GM23338 (cell line): ENCODE results near the gene OR52A1. TPM values are rescaled to one million over a fixed set of nuclear protein-coding genes. Genes with fewer than 3 reads are reported as not detected.

Experiments
- ATAC-seq: fragments of 200-7000 bp; cut with Tn5 transposase; 3 replicates; pipeline ENCODE4 v1.9.1; 2020
- DNase-seq: peaks from one replicate; pipeline ENCODE4 v3.0.0-alpha.2; 2015; ENCODE audit warnings: low spot score
- H2AFZ ChIP-seq: fragments of 200-600 bp; sonication (generic); 2 replicates; pipeline ENCODE4 v1.8.0; 2016; ENCODE audit warnings: antibody characterized with exemption, mild to moderate bottlenecking, moderate library complexity
- H3F3A ChIP-seq: fragments of 200-600 bp; sonication (generic); replicated peaks from 2 replicates; pipeline ENCODE4 v1.8.0; 2017; ENCODE audit warnings: antibody characterized with exemption, mixed run types, low read depth
- H3K27ac ChIP-seq: fragments of 200-600 bp; sonication (generic); 2 replicates; pipeline ENCODE4 v1.6.1; 2016; ENCODE audit warnings: low read depth
- H3K27me3 ChIP-seq: fragments of 200-600 bp; sonication (generic); 2 replicates; pipeline ENCODE4 v1.8.0; 2016; ENCODE audit warnings: mild to moderate bottlenecking, mixed run types, moderate library complexity; ENCODE audit not compliant: insufficient read depth
- H3K36me3 ChIP-seq: fragments of 200-600 bp; sonication (generic); 2 replicates; pipeline ENCODE4 v1.8.0; 2016; ENCODE audit warnings: mild to moderate bottlenecking; ENCODE audit not compliant: insufficient read depth
- H3K4me1 ChIP-seq: fragments of 200-600 bp; sonication (generic); 2 replicates; pipeline ENCODE4 v1.8.0; 2016; ENCODE audit warnings: mild to moderate bottlenecking, moderate library complexity; ENCODE audit not compliant: insufficient read depth
- H3K4me2 ChIP-seq: fragments of 200-600 bp; sonication (generic); 2 replicates; pipeline ENCODE4 v1.7.1; 2017; ENCODE audit warnings: mixed run types
- H3K4me3 ChIP-seq: fragments of 200-600 bp; sonication (generic); 2 replicates; pipeline ENCODE4 v1.6.1; 2016; ENCODE audit warnings: mixed run types
- H3K79me2 ChIP-seq: fragments of 200-600 bp; sonication (generic); replicated peaks from 2 replicates; pipeline ENCODE4 v1.8.0; 2017; ENCODE audit warnings: mild to moderate bottlenecking; ENCODE audit not compliant: insufficient read depth
- H3K9me2 ChIP-seq: fragments of 200-600 bp; sonication (generic); 2 replicates; pipeline ENCODE4 v1.8.0; 2017; ENCODE audit not compliant: insufficient read depth
- H4K20me1 ChIP-seq: fragments of 200-600 bp; sonication (generic); replicated peaks from 2 replicates; pipeline ENCODE4 v1.8.0; 2017; ENCODE audit warnings: mild to moderate bottlenecking; ENCODE audit not compliant: insufficient read depth
- H3K27ac Mint-ChIP-seq: 2 replicates; pipeline ENCODE4 v1.8.0; 2020; ENCODE audit warnings: inconsistent platforms, mild to moderate bottlenecking, moderate library complexity, mixed read lengths
- H3K27me3 Mint-ChIP-seq: 3 replicates; pipeline ENCODE4 v1.8.0; 2022; ENCODE audit warnings: low read depth, mild to moderate bottlenecking, moderate library complexity, mixed read lengths, inconsistent platforms; ENCODE audit not compliant: insufficient read depth, poor library complexity
- H3K36me3 Mint-ChIP-seq: 3 replicates; pipeline ENCODE4 v1.8.0; 2021; ENCODE audit warnings: low read depth, mild to moderate bottlenecking, inconsistent platforms, moderate library complexity, mixed read lengths
- H3K4me1 Mint-ChIP-seq: 3 replicates; pipeline ENCODE4 v1.8.0; 2020; ENCODE audit warnings: mild to moderate bottlenecking, inconsistent platforms, mixed read lengths
- H3K4me3 Mint-ChIP-seq: 3 replicates; pipeline ENCODE4 v1.8.0; 2021; ENCODE audit warnings: moderate library complexity, mild to moderate bottlenecking, inconsistent platforms, mixed read lengths
- H3K9me3 Mint-ChIP-seq: 3 replicates; pipeline ENCODE4 v1.8.0; 2020; ENCODE audit warnings: moderate library complexity, mild to moderate bottlenecking, inconsistent platforms, mixed read lengths
- CREB1 ChIP-seq: fragments of 250-450 bp; sonication (Bioruptor Pico); IDR thresholded peaks from 2 replicates; pipeline ENCODE4 v1.5.0; 2020; ENCODE audit warnings: low read depth, mild to moderate bottlenecking, moderate library complexity
- CTCF ChIP-seq, 2 experiments: fragments of 200-600 bp in 1 of 2; sonication (generic) in 1 of 2; conservative IDR thresholded peaks; 2 replicates each; pipeline versions ENCODE4 v1.5.1 to v1.6.1; 2016 to 2017; ENCODE audit warnings: antibody characterized with exemption in 2 of 2, low read depth in 2 of 2, mild to moderate bottlenecking in 2 of 2, moderate library complexity in 1 of 2
- ETS1 ChIP-seq: IDR thresholded peaks from 2 replicates; pipeline ENCODE4 v1.6.1; 2016; ENCODE audit warnings: antibody characterized with exemption
- EZH2 ChIP-seq: fragments of 200-600 bp; sonication (generic); IDR thresholded peaks from one replicate; pipeline ENCODE4 v1.8.0; 2017; ENCODE audit warnings: antibody characterized with exemption, mild to moderate bottlenecking, low read depth; ENCODE audit not compliant: unreplicated experiment
- EZH2phosphoT487 ChIP-seq: fragments of 200-600 bp; sonication (generic); IDR thresholded peaks from one replicate; pipeline ENCODE4 v1.8.1; 2018; ENCODE audit warnings: antibody characterized with exemption; ENCODE audit not compliant: unreplicated experiment
- JUNB ChIP-seq: IDR thresholded peaks from one replicate; pipeline ENCODE4 v1.6.1; 2016; ENCODE audit warnings: antibody characterized with exemption; ENCODE audit not compliant: unreplicated experiment
- NANOG ChIP-seq: IDR thresholded peaks from 2 replicates; pipeline ENCODE4 v1.6.1; 2016; ENCODE audit warnings: antibody characterized with exemption, borderline replicate concordance
- POLR2AphosphoS5 ChIP-seq: IDR thresholded peaks from 2 replicates; pipeline ENCODE4 v1.6.1; 2016; ENCODE audit warnings: antibody characterized with exemption, low read depth
- REST ChIP-seq: IDR thresholded peaks from one replicate; pipeline ENCODE4 v1.6.1; 2018; ENCODE audit warnings: antibody characterized with exemption; ENCODE audit not compliant: unreplicated experiment
- STAT1 ChIP-seq: IDR thresholded peaks from one replicate; pipeline ENCODE4 v1.6.1; 2016; ENCODE audit warnings: antibody characterized with exemption; ENCODE audit not compliant: unreplicated experiment
- ZNF114 ChIP-seq: fragments of 250-450 bp; sonication (Bioruptor Pico); IDR thresholded peaks from 2 replicates; pipeline ENCODE4 v1.5.0; 2020; ENCODE audit warnings: mild to moderate bottlenecking, moderate library complexity
- ZNF331 ChIP-seq: fragments of 250-450 bp; sonication (Bioruptor Pico); IDR thresholded peaks from 2 replicates; pipeline ENCODE4 v1.5.0; 2020; ENCODE audit warnings: low read depth, mild to moderate bottlenecking, moderate library complexity
- ZNF462 ChIP-seq: fragments of 250-450 bp; sonication (Bioruptor Pico); IDR thresholded peaks from 2 replicates; pipeline ENCODE4 v1.5.0; 2020; ENCODE audit warnings: mild to moderate bottlenecking, moderate library complexity
- polyA plus RNA-seq: library from polyadenylated mRNA; unstranded; fragments of >200 nt; fragmentation: Nextera tagmentation; extraction: Ambion mirVana; gene quantifications from 2 replicates; pipeline ENCODE4 v1.2.1, GENCODE V29; 2016
- total RNA-seq: library from RNA; depleted of rRNA; stranded (reverse); fragments of >200 nt; shearing (Covaris generic); gene quantifications from 2 replicates; pipeline ENCODE4 v1.2.3, GENCODE V29; 2014

OR52A1 gene
- total and polyA plus RNA-seq, 2 experiments from 2014 or later = 0.73 to 4.3 TPM

GRCh38 chr11:5107285-5107684 lies 47.3 kb downstream of the OR52A1 start (continued):
- no peak for TF ChIP-seq STAT1

- no peak overlapping the region for H3K4me3 Mint-ChIP-seq
- Histone ChIP-seq H3K36me3 (no peaks in the 10 kb centered on the region), H2AFZ (no peak overlapping the region), H3K4me3 (no peak overlapping the region), H3F3A (no peaks in the 10 kb centered on the region), H3K27me3 (no peaks in the 10 kb centered on the region), H4K20me1 (no peaks in the 10 kb centered on the region), H3K4me1 (no peaks in the 10 kb centered on the region; the same call in 1 of the 2 replicates), H3K27ac (no peak overlapping the region), H3K4me2 (no peak overlapping the region), H3K79me2 (no peaks in the 10 kb centered on the region), H3K9me2 (peaks cover 3% of the 10 kb centered on the region; the same call in 1 of the 2 replicates)
- H3K4me1 Mint-ChIP-seq = peaks cover 4% of the 10 kb centered on the region; the same call in 2 of the 3 replicates
- H3K27me3 Mint-ChIP-seq = no peaks in the 10 kb centered on the region
- TF ChIP-seq ZNF462 (CRISPR knock-in tag) (no peak), REST (no peak), NANOG (no peak), EZH2phosphoT487 (no peak), CTCF (conservative IDR thresholded peaks at IDR 0.05; ENCODE audit: low read depth in 2 of 2) (no peak), ZNF331 (CRISPR knock-in tag) (no peak), STAT1 (no peak), JUNB (no peak), ZNF114 (CRISPR knock-in tag) (no peak), EZH2 (no peak), ETS1 (no peak), POLR2AphosphoS5 (no peak), CREB1 (CRISPR knock-in tag) (no peak)
- ATAC-seq (no peak), DNase-seq (no peak)
- no peak overlapping the region for H3K27ac Mint-ChIP-seq
- no peaks in the 10 kb centered on the region for H3K36me3 Mint-ChIP-seq
- H3K9me3 Mint-ChIP-seq = no peaks in the 10 kb centered on the region
Observed at GRCh38 chr11:5103066-5103465, 51.5 kb downstream of the OR52A1 start.
